ENCODE results near the gene CTXND2. TPM values are rescaled to one million over a fixed set of nuclear protein-coding genes. Genes with fewer than 3 reads are reported as not detected.
"Not testable (repeated sequence)": the region's sequence is repeated elsewhere in the genome, so short reads cannot be mapped to it uniquely, and the experiment has no call there.

The CTXND2 gene
- total RNA-seq (2021; fragmentation: NEBNext Ultra II Directional; extraction: Animal tissue kit (Norgen Biotek cat#: 25700)), result not detected
- long read RNA-seq, result 0 reads

DNA sequence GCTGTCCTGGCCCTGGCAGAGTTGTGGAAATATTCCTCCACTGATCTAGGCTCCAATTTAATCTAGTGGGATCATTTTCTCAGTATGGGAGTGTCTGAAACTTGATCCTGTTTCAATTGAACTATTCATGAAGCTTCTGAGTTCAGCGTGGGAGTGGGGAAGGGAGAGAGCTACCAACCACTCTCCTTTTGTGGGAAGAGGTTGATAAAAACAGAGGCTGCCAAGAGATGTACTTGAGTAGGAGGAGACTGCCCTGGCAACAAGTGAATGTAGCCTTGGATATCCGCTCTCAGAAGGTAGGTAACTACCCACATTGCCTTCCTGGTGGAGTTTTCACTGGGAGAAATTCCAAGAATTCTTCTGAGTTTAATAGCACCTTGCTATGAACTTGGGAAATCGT is at the start of gene CTXND2:
TSS of gene CTXND2 (plus strand) at position 119 of the 400 bp plus-strand sequence. CDS start 25,179 bp downstream, outside the sequence.
- Mint-ChIP-seq H3K4me1 (ENCODE audit: low read depth) (peaks cover 14% of the 10 kb centered on the region), H3K27ac (no peak within 1 kb of the TSS), H3K9me3 (no peaks in the 10 kb centered on the region), H3K4me3 (no peak within 1 kb of the TSS), H3K36me3 (ENCODE audit: low read depth) (no peaks in the 10 kb centered on the region), H3K27me3 (ENCODE audit: insufficient read depth) (peaks cover 12% of the 10 kb centered on the region)
- TF ChIP-seq, protein P1, sequence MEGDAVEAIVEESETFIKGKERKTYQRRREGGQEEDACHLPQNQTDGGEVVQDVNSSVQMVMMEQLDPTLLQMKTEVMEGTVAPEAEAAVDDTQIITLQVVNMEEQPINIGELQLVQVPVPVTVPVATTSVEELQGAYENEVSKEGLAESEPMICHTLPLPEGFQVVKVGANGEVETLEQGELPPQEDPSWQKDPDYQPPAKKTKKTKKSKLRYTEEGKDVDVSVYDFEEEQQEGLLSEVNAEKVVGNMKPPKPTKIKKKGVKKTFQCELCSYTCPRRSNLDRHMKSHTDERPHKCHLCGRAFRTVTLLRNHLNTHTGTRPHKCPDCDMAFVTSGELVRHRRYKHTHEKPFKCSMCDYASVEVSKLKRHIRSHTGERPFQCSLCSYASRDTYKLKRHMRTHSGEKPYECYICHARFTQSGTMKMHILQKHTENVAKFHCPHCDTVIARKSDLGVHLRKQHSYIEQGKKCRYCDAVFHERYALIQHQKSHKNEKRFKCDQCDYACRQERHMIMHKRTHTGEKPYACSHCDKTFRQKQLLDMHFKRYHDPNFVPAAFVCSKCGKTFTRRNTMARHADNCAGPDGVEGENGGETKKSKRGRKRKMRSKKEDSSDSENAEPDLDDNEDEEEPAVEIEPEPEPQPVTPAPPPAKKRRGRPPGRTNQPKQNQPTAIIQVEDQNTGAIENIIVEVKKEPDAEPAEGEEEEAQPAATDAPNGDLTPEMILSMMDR (IDR thresholded peaks at IDR 0.05), result no peak
- no peak for DNase-seq

- not testable (repeated sequence) for H3K27me3 Mint-ChIP-seq (ENCODE audit: insufficient read depth); H3K9me3 Mint-ChIP-seq; H3K4me1 Mint-ChIP-seq (ENCODE audit: low read depth); H3K36me3 Mint-ChIP-seq (ENCODE audit: low read depth); H3K4me3 Mint-ChIP-seq; H3K27ac Mint-ChIP-seq; DNase-seq
Observed at GRCh38 chr1:150840850-150841249, 46.1 kb upstream of the CTXND2 start.

- TF ChIP-seq, protein P1 (IDR thresholded peaks at IDR 0.05), result no peak
- no peak overlapping the region for H3K4me3 Mint-ChIP-seq
- H3K9me3 Mint-ChIP-seq, result no peaks in the 10 kb centered on the region
- H3K4me1 Mint-ChIP-seq (ENCODE audit: low read depth), result no peaks in the 10 kb centered on the region
- peaks cover 4% of the 10 kb centered on the region for H3K36me3 Mint-ChIP-seq (ENCODE audit: low read depth)
- no peaks in the 10 kb centered on the region for H3K27me3 Mint-ChIP-seq (ENCODE audit: insufficient read depth)
- DNase-seq, result no peak
- no peak overlapping the region for H3K27ac Mint-ChIP-seq
Observed at GRCh38 chr1:150841626-150842025, 45.3 kb upstream of the CTXND2 start.

GRCh38 chr1:150842343-150842742 is 44.6 kb upstream of the CTXND2 start:
- Mint-ChIP-seq H3K27me3 (ENCODE audit: insufficient read depth) (no peaks in the 10 kb centered on the region; the same call in 1 of the 2 replicates), H3K27ac (no peak overlapping the region), H3K36me3 (ENCODE audit: low read depth) (peaks cover 4% of the 10 kb centered on the region), H3K4me3 (no peak overlapping the region), H3K9me3 (no peaks in the 10 kb centered on the region), H3K4me1 (ENCODE audit: low read depth) (no peaks in the 10 kb centered on the region)
- TF ChIP-seq, protein P1 (IDR thresholded peaks at IDR 0.05), result no peak
- DNase-seq, result no peak

DNA sequence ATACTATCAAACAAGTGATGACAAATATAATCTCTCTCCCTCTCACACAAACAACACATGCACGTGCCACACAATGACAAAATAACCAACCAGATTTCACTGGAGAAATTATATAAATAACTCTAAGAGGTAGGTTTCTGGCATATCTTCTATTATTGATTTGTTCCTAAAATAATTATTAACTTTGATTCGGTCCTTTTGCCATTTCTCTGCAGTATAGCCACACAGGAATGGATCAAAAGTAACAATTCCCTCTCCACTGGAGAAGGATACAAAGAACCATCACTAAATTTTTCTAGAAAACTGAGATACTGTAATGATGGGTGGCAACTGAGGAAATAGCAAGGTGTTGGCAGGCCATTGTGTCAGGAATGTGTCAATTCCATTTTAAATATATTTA is 44.0 kb upstream of the CTXND2 start:
- Mint-ChIP-seq H3K4me1 (ENCODE audit: low read depth) (no peaks in the 10 kb centered on the region), H3K9me3 (no peaks in the 10 kb centered on the region), H3K4me3 (no peak overlapping the region), H3K36me3 (ENCODE audit: low read depth) (peaks cover 4% of the 10 kb centered on the region), H3K27ac (no peak overlapping the region), H3K27me3 (ENCODE audit: insufficient read depth) (no peaks in the 10 kb centered on the region; the same call in 1 of the 2 replicates)
- TF ChIP-seq, protein P1 (IDR thresholded peaks at IDR 0.05), result no peak
- no peak for DNase-seq

DNA sequence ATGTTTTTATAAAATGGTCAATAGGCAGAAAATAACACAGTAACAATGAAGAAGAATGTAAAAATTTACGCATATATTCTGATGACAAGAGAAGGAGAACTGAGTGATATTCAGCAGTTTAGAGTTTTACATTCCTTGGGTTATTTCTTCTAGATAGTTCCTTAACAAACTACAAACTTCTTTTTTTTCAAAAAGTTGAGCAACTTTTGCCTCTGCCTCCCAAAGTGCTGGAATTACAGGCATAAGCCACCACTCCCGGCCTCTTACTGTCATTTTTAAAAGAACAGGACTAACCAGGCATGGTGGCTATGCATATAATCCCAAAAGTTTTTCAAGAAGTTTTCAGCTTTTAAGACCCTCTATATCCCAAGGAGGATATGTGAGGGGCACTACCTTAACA is 43.5 kb upstream of the CTXND2 start:
- no peaks in the 10 kb centered on the region for H3K4me1 Mint-ChIP-seq (ENCODE audit: low read depth)
- TF ChIP-seq, protein P1 (IDR thresholded peaks at IDR 0.05), result no peak
- no peak overlapping the region for H3K4me3 Mint-ChIP-seq
- H3K27ac Mint-ChIP-seq, result no peak overlapping the region
- H3K9me3 Mint-ChIP-seq, result no peaks in the 10 kb centered on the region
- no peak for DNase-seq
- H3K36me3 Mint-ChIP-seq (ENCODE audit: low read depth), result peaks cover 4% of the 10 kb centered on the region; the same call in 1 of the 2 replicates
- no peaks in the 10 kb centered on the region; the same call in 1 of the 2 replicates for H3K27me3 Mint-ChIP-seq (ENCODE audit: insufficient read depth)

Measured in HFFc6 (cell line).